Spleen (tissue), 11 donors: Measurements from ENCODE around the gene PPP1R9A. TPM values are rescaled to one million over a fixed set of nuclear protein-coding genes. Genes with fewer than 3 reads are reported as not detected.

Source experiments
- DNase-seq: peaks from one replicate; pipeline ENCODE4 v3.0.0-alpha.2; 2020
- H3K27ac ChIP-seq, 8 donors: fragments of 200-600 bp; sonication (generic) in 7 of 8; 1 replicate in 4 of 8; 2 replicates in 4 of 8; pipeline versions ENCODE4 v1.5.0 to v1.8.0; 2016 to 2021; ENCODE audit warnings: inconsistent platforms in 4 of 8, mild to moderate bottlenecking in 4 of 8, moderate library complexity in 1 of 8
- H3K27me3 ChIP-seq, 7 donors: fragments of 200-600 bp; sonication (generic) in 6 of 7; replicated peaks in 1 of 7; 1 replicate in 4 of 7; 2 replicates in 3 of 7; pipeline versions ENCODE4 v1.5.0 to v1.8.0; 2016 to 2021; ENCODE audit warnings: inconsistent platforms in 3 of 7, mild to moderate bottlenecking in 1 of 7
- H3K36me3 ChIP-seq, 6 donors: fragments of 200-600 bp; sonication (generic) in 5 of 6; 1 replicate in 4 of 6; 2 replicates in 2 of 6; pipeline versions ENCODE4 v1.5.0 to v1.8.0; 2016 to 2021; ENCODE audit warnings: inconsistent platforms in 2 of 6
- H3K4me1 ChIP-seq, 6 donors: fragments of 200-600 bp; sonication (generic) in 5 of 6; 1 replicate in 3 of 6; 2 replicates in 3 of 6; pipeline versions ENCODE4 v1.5.0 to v1.8.0; 2016 to 2021; ENCODE audit warnings: inconsistent platforms in 3 of 6
- H3K4me3 ChIP-seq, 8 donors: fragments of 200-600 bp; sonication (generic) in 7 of 8; 1 replicate in 4 of 8; 2 replicates in 4 of 8; pipeline versions ENCODE4 v1.5.0 to v1.8.0; 2016 to 2021; ENCODE audit warnings: inconsistent platforms in 4 of 8, mild to moderate bottlenecking in 4 of 8, moderate library complexity in 2 of 8
- H3K9me3 ChIP-seq, 8 donors: fragments of 200-600 bp; sonication (generic) in 7 of 8; 1 replicate in 4 of 8; 2 replicates in 4 of 8; pipeline versions ENCODE4 v1.5.0 to v1.8.0; 2016 to 2021; ENCODE audit warnings: inconsistent platforms in 4 of 8
- CTCF ChIP-seq, 11 experiments: fragments of 200-600 bp in 7 of 11; fragments of 450-650 bp in 4 of 11; sonication (generic) in 4 of 11; IDR thresholded peaks in 8 of 11; conservative IDR thresholded peaks in 3 of 11; 1 replicate in 7 of 11; 2 replicates in 4 of 11; pipeline versions ENCODE4 v1.4.0 to v1.8.0; 2016 to 2021; ENCODE audit warnings: antibody characterized with exemption in 11 of 11, inconsistent platforms in 4 of 11, mild to moderate bottlenecking in 1 of 11
- POLR2A ChIP-seq, 3 donors: fragments of 450-650 bp; IDR thresholded peaks; one replicate each; pipeline ENCODE4 v1.5.1; 2017; ENCODE audit warnings: antibody characterized with exemption in 3 of 3, mild to moderate bottlenecking in 1 of 3
- POLR2AphosphoS5 ChIP-seq, 3 donors: sonication (generic); formaldehyde crosslinking; IDR thresholded peaks; one replicate each; pipeline ENCODE4 v1.5.1; 2017; ENCODE audit warnings: antibody characterized with exemption in 3 of 3
- WGBS, 5 donors: extraction: QIAGEN DNeasy Blood & Tissue Kit in 3 of 5; methylation state at CpG; one replicate each; pipeline versions ENCODE4 v1.1.5 to v1.1.7; 2013 to 2018; 5-methylcytosine and 5-hydroxymethylcytosine counted together
- intact Hi-C: fragments of 100-400 bp; cut with DNase I; formaldehyde crosslinking; loops from one replicate; pipeline ENCODE4 v1.15.0; 2023; ENCODE audit warnings: low total_unique reads
- polyA plus RNA-seq, 3 donors: library from polyadenylated mRNA; stranded (reverse); fragments of 200-250 nt; gene quantifications; one replicate each; pipeline ENCODE4 v1.2.1, GENCODE V29; 2013
- total RNA-seq, 7 donors: library from RNA; depleted of rRNA in 3 of 7; stranded (reverse); fragments of >200 nt in 3 of 7; fragmentation: NEBNext Ultra II Directional in 4 of 7; extraction: Animal tissue kit (Norgen Biotek cat#: 25700) in 4 of 7; gene quantifications; one replicate each; pipeline versions ENCODE4 v1.1.0 to v1.2.1, GENCODE V29; 2016 to 2021
- donor health status: healthy with polysubstance abuse.
- donor health status: DM: no; HTN: no; CAD: no; lungs with moderate emphysema.
- donor health status: DM: no; HTN: no; CAD: no.
- donor health status: Bipolar disorder and iron deficiency.
- donor health status: healthy.
- donor health status: DM: no; HTN: no; CAD: no.
- donor health status: DM: yes; HTN: yes; CAD: no.

PPP1R9A gene
- total and polyA plus RNA-seq, 10 donors: 0.52 to 24.1 (median 10.9) TPM

GRCh38 chr7:94893661-94894060 lies 13.7 kb upstream of the PPP1R9A start:
- H3K27me3 ChIP-seq: no peaks in the 10 kb centered on the region
- H3K36me3 ChIP-seq: no peaks in the 10 kb centered on the region
- 81 to 93% (median 88%) methylated on average over 6 of the region's 6 CpGs for WGBS, 5 donors
- no peak overlapping the region for H3K4me3 ChIP-seq
- no peak for DNase-seq
- H3K4me1 ChIP-seq: no peaks in the 10 kb centered on the region
- H3K9me3 ChIP-seq: no peaks in the 10 kb centered on the region
- no peak for TF ChIP-seq POLR2AphosphoS5 (IDR thresholded peaks at IDR 0.05)
- TF ChIP-seq CTCF (IDR thresholded peaks at IDR 0.05 in 8 of 11, conservative IDR thresholded peaks at IDR 0.05 in 3 of 11): no peak
- intact Hi-C loops: no loop called here
- H3K27ac ChIP-seq: no peak overlapping the region

DNA sequence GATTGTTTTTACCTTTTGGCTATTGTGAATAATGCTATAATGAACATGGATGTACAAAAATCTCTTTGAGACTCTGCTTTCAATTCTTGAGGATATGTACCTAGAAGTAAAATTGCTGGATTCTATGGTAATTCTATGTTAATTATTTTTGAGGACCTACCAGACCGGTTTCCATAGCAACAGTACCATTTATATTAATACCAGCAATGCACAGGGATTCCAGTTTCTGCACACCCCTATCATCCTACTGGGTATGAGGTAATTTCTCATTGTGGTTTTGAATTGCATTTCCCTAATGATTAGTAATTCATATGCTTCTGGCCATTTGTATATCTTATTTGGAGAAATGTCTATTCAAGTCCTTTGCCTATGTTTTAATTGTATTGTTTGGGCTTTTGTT lies 9.9 kb upstream of the PPP1R9A start:
- H3K27ac ChIP-seq: no peak overlapping the region
- H3K4me1 ChIP-seq: no peaks in the 10 kb centered on the region
- 87 to 97% (median 89%) methylated on average over 1 of the region's 1 CpG for WGBS, 5 donors
- H3K27me3 ChIP-seq: no peaks in the 10 kb centered on the region
- TF ChIP-seq POLR2A (IDR thresholded peaks at IDR 0.05): no peak
- TF ChIP-seq POLR2AphosphoS5 (IDR thresholded peaks at IDR 0.05): no peak
- H3K9me3 ChIP-seq: no peaks in the 10 kb centered on the region
- H3K36me3 ChIP-seq: no peaks in the 10 kb centered on the region
- intact Hi-C loops: no loop called here
- H3K4me3 ChIP-seq: no peak overlapping the region
- DNase-seq: no peak

DNA sequence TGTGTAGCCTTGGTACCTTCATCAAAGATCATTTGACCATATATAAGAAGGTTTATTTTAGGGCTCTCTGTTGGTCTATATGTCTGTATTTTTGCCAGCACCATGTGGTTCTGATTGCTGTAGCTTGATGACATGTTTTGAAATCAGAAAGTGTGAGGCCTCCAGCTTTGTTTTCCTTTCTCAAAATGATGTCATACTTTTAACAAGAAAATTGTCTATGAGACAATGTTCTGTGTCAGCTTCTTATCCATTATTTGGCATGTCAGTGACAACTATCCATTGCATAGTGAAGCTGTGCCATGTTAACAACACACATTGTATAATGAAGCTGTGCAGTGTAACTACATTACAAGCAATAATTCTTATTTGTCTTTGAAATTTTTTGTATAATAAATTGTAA lies 9.1 kb upstream of the PPP1R9A start:
- intact Hi-C loops: no loop called here
- TF ChIP-seq CTCF (IDR thresholded peaks at IDR 0.05 in 8 of 11, conservative IDR thresholded peaks at IDR 0.05 in 3 of 11): no peak
- TF ChIP-seq POLR2AphosphoS5 (IDR thresholded peaks at IDR 0.05): no peak
- no peak for TF ChIP-seq POLR2A (IDR thresholded peaks at IDR 0.05)
- no peak overlapping the region for H3K4me3 ChIP-seq
- no peak for DNase-seq
- H3K27ac ChIP-seq: no peak overlapping the region
- H3K4me1 ChIP-seq: no peaks in the 10 kb centered on the region
- H3K36me3 ChIP-seq: no peaks in the 10 kb centered on the region
- H3K27me3 ChIP-seq: no peaks in the 10 kb centered on the region
- no peaks in the 10 kb centered on the region for H3K9me3 ChIP-seq

GRCh38 chr7:94901981-94902380 lies 5.4 kb upstream of the PPP1R9A start:
- intact Hi-C loops: no loop called here
- TF ChIP-seq POLR2AphosphoS5 (IDR thresholded peaks at IDR 0.05): no peak
- TF ChIP-seq CTCF (IDR thresholded peaks at IDR 0.05 in 8 of 11, conservative IDR thresholded peaks at IDR 0.05 in 3 of 11): no peak
- TF ChIP-seq POLR2A (IDR thresholded peaks at IDR 0.05): no peak
- 82 to 93% (median 90%) methylated on average over 3 of the region's 3 CpGs for WGBS, 5 donors
- Histone ChIP-seq H3K27me3 (peaks cover 0 to 10% (median 0%) of the 10 kb centered on the region in 7 donors), H3K36me3 (no peaks in the 10 kb centered on the region), H3K4me3 (no peak overlapping the region), H3K27ac (no peak overlapping the region), H3K9me3 (no peaks in the 10 kb centered on the region), H3K4me1 (no peaks in the 10 kb centered on the region)
- DNase-seq: no peak

DNA sequence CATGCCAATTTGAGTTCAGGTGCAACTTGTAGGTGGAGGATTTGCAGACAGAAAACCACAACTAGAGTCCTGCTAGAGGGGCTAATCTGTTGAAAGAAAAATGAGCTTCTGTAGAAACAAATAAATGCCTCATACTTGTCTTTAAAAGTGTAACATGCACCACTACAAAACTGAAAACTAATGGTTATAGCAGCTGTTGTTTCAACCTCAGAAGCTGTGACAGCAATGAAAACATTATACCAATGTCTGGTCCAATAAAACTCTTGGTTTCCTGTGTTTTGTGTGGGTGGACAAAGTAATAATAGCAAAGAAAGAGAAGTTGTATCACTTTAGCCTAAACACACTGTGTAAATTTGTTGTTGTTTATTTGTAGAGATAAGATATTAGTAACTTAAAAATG lies 3.4 kb upstream of the PPP1R9A start:
- Histone ChIP-seq H3K4me1 (peaks cover 0 to 16% (median 7%) of the 10 kb centered on the region in 6 donors), H3K9me3 (no peaks in the 10 kb centered on the region), H3K27ac (no peak overlapping the region), H3K27me3 (peaks cover 0 to 30% (median 11%) of the 10 kb centered on the region in 7 donors), H3K36me3 (no peaks in the 10 kb centered on the region), H3K4me3 (no peak overlapping the region)
- DNase-seq: no peak
- TF ChIP-seq POLR2AphosphoS5 (IDR thresholded peaks at IDR 0.05) (no peak), CTCF (IDR thresholded peaks at IDR 0.05 in 8 of 11, conservative IDR thresholded peaks at IDR 0.05 in 3 of 11) (no peak), POLR2A (IDR thresholded peaks at IDR 0.05) (no peak)
- intact Hi-C loops: no loop called here
